ENCODE measurements around the gene TMEM185B.

Gene TMEM185B

GRCh38 chr2:120223034-120223912 is at the start of gene TMEM185B:
Gene TMEM185B, minus strand, starts transcription at chr2:120223400. Its CDS starts 424 bp downstream, at chr2:120222976.
- TF ChIP-seq EP300 (IDR thresholded peaks at IDR 0.05; ENCODE audit: borderline replicate concordance) (no peak), MAX (IDR thresholded peaks at IDR 0.05) (peak; percentile 97), CEBPB (IDR thresholded peaks at IDR 0.05) (no peak), FOXM1 (IDR thresholded peaks at IDR 0.05; ENCODE audit: borderline replicate concordance, low read depth) (no peak), REST (IDR thresholded peaks at IDR 0.05; ENCODE audit: low read depth) (no peak), TAF1 (IDR thresholded peaks at IDR 0.05; ENCODE audit: low read depth) (no peak), YY1 (IDR thresholded peaks at IDR 0.05; ENCODE audit: low read depth) (peak; percentile 71), TEAD4 (IDR thresholded peaks at IDR 0.05) (no peak), NFIC (IDR thresholded peaks at IDR 0.05) (0 out of 2 replicates have a peak, but pooled peaks have one; percentile 28), EGR1 (IDR thresholded peaks at IDR 0.05) (peak; percentile 48), TCF12 (IDR thresholded peaks at IDR 0.05; ENCODE audit: low read depth) (no peak; the same call in 1 of the 2 replicates), RAD21 (IDR thresholded peaks at IDR 0.05; ENCODE audit: low read depth) (no peak), CREB1 (IDR thresholded peaks at IDR 0.05; ENCODE audit: low read depth) (0 out of 2 replicates have a peak, but pooled peaks have one; percentile 6), ZBTB7A (IDR thresholded peaks at IDR 0.05; ENCODE audit: low read depth) (no peak), USF1 (IDR thresholded peaks at IDR 0.05) (peak; percentile 98)

- TF ChIP-seq FOXM1 (IDR thresholded peaks at IDR 0.05; ENCODE audit: borderline replicate concordance, low read depth) (no peak), TCF12 (IDR thresholded peaks at IDR 0.05; ENCODE audit: low read depth) (no peak), CREB1 (IDR thresholded peaks at IDR 0.05; ENCODE audit: low read depth) (no peak), EGR1 (IDR thresholded peaks at IDR 0.05) (no peak), TAF1 (IDR thresholded peaks at IDR 0.05; ENCODE audit: low read depth) (no peak), USF1 (IDR thresholded peaks at IDR 0.05) (no peak), TEAD4 (IDR thresholded peaks at IDR 0.05) (no peak), REST (IDR thresholded peaks at IDR 0.05; ENCODE audit: low read depth) (no peak), CEBPB (IDR thresholded peaks at IDR 0.05) (no peak), ZBTB7A (IDR thresholded peaks at IDR 0.05; ENCODE audit: low read depth) (no peak), MAX (IDR thresholded peaks at IDR 0.05) (no peak), RAD21 (IDR thresholded peaks at IDR 0.05; ENCODE audit: low read depth) (no peak), YY1 (IDR thresholded peaks at IDR 0.05; ENCODE audit: low read depth) (no peak), EP300 (IDR thresholded peaks at IDR 0.05; ENCODE audit: borderline replicate concordance) (no peak), NFIC (IDR thresholded peaks at IDR 0.05) (no peak)
These were observed 48.6 kb upstream of the TMEM185B start for GRCh38 chr2:120271711-120272379.

- TF ChIP-seq MAX (IDR thresholded peaks at IDR 0.05) = no peak
- TF ChIP-seq YY1 (IDR thresholded peaks at IDR 0.05; ENCODE audit: low read depth) = no peak
- no peak for TF ChIP-seq TCF12 (IDR thresholded peaks at IDR 0.05; ENCODE audit: low read depth)
- no peak for TF ChIP-seq ZBTB7A (IDR thresholded peaks at IDR 0.05; ENCODE audit: low read depth)
- TF ChIP-seq CEBPB (IDR thresholded peaks at IDR 0.05) = no peak
- TF ChIP-seq USF1 (IDR thresholded peaks at IDR 0.05) = no peak
- no peak for TF ChIP-seq REST (IDR thresholded peaks at IDR 0.05; ENCODE audit: low read depth)
- TF ChIP-seq RAD21 (IDR thresholded peaks at IDR 0.05; ENCODE audit: low read depth) = no peak
- no peak for TF ChIP-seq EP300 (IDR thresholded peaks at IDR 0.05; ENCODE audit: borderline replicate concordance)
- TF ChIP-seq CREB1 (IDR thresholded peaks at IDR 0.05; ENCODE audit: low read depth) = no peak
- no peak for TF ChIP-seq NFIC (IDR thresholded peaks at IDR 0.05)
- no peak for TF ChIP-seq TAF1 (IDR thresholded peaks at IDR 0.05; ENCODE audit: low read depth)
- TF ChIP-seq FOXM1 (IDR thresholded peaks at IDR 0.05; ENCODE audit: borderline replicate concordance, low read depth) = no peak
- no peak for TF ChIP-seq TEAD4 (IDR thresholded peaks at IDR 0.05)
- TF ChIP-seq EGR1 (IDR thresholded peaks at IDR 0.05) = no peak
These were observed 46.6 kb upstream of the TMEM185B start for GRCh38 chr2:120269816-120270215.

All from Ishikawa (cell line).